Ovary (tissue), 3 donors: Measurements from ENCODE around the gene CLIP2.

ENCODE experiments used
- POLR2A ChIP-seq: fragments of 450-650 bp; IDR thresholded peaks from one replicate; pipeline ENCODE4 v1.6.1; 2017; ENCODE audit warnings: antibody characterized with exemption, mild to moderate bottlenecking, moderate library complexity
- TF ChIP-seq, protein P1 (sequence below), 3 donors: fragments of 450-650 bp in 2 of 3; fragments of 200-600 bp in 1 of 3; IDR thresholded peaks; one replicate each; pipeline versions ENCODE4 v1.5.1 to v1.8.0; 2016 to 2022; ENCODE audit warnings: antibody characterized with exemption in 3 of 3, mild to moderate bottlenecking in 1 of 3
- donor health status: DM: no; HTN: no; CAD: no.

DNA sequence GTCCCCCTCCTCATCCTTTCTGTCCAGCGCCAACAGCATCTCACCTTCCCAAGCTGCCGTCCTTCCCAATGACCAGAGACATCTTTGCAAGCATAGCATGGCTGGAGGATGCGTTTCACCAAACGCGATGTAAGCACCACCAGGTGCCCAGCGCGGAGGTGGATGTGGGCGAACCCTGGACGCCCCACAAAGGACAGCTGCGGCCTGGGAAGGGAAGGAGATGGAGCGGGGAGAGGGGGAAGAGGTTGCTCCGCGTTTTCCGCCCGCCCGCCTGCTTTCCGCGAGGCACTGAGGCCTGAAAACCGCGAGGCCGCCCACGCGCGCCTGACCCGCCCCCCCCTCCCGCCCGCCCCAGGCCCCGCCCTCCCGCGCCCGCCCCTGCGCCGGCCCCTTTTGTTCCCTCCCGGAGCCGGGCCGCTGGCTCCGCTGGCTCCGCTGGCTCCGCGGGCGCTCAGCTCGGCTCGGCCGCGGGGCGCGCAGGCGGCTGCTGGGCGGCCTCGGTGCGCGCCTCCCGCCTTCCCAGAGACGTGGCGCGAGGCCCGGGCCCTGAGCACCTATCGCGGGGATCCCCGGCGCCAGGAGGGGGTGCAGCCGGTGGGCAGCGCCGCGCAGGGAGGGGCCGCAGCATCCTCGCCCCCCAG is at the start of gene CLIP2:
- TF ChIP-seq, protein P1, sequence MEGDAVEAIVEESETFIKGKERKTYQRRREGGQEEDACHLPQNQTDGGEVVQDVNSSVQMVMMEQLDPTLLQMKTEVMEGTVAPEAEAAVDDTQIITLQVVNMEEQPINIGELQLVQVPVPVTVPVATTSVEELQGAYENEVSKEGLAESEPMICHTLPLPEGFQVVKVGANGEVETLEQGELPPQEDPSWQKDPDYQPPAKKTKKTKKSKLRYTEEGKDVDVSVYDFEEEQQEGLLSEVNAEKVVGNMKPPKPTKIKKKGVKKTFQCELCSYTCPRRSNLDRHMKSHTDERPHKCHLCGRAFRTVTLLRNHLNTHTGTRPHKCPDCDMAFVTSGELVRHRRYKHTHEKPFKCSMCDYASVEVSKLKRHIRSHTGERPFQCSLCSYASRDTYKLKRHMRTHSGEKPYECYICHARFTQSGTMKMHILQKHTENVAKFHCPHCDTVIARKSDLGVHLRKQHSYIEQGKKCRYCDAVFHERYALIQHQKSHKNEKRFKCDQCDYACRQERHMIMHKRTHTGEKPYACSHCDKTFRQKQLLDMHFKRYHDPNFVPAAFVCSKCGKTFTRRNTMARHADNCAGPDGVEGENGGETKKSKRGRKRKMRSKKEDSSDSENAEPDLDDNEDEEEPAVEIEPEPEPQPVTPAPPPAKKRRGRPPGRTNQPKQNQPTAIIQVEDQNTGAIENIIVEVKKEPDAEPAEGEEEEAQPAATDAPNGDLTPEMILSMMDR (IDR thresholded peaks at IDR 0.05): peak in 1 of 3 donors; percentile 36
- peak; percentile 46 for TF ChIP-seq POLR2A
